Osteoblast (primary cell): Measurements from ENCODE around the gene CRYM. TPM values are rescaled to one million over a fixed set of nuclear protein-coding genes. Genes with fewer than 3 reads are reported as not detected.
"Not testable (repeated sequence)": the region's sequence is repeated elsewhere in the genome, so short reads cannot be mapped to it uniquely, and the experiment has no call there.

ENCODE experiments used
- DNase-seq: peaks from one replicate; pipeline ENCODE4 v3.0.0; 2011; ENCODE audit warnings: low spot score, mixed read lengths; ENCODE audit not compliant: insufficient read length; ENCODE audit errors: missing footprints
- H2AFZ ChIP-seq: 2 replicates; pipeline ENCODE4 v1.6.0; 2011; ENCODE audit warnings: mild to moderate bottlenecking, low read length
- H3K27ac ChIP-seq: 2 replicates; pipeline ENCODE4 v1.5.1; 2011; ENCODE audit warnings: mild to moderate bottlenecking, low read depth, low read length, moderate library complexity
- H3K27me3 ChIP-seq: 2 replicates; pipeline ENCODE4 v1.6.0; 2012; ENCODE audit warnings: mild to moderate bottlenecking, control low read depth, inconsistent platforms, low read length, moderate library complexity; ENCODE audit not compliant: insufficient read depth
- H3K36me3 ChIP-seq: 2 replicates; pipeline ENCODE4 v1.5.1; 2011; ENCODE audit warnings: mild to moderate bottlenecking, low read length, control low read depth, moderate library complexity; ENCODE audit not compliant: insufficient read depth
- H3K4me1 ChIP-seq: 2 replicates; pipeline ENCODE4 v1.5.1; 2011; ENCODE audit warnings: mild to moderate bottlenecking, low read length, control low read depth, moderate library complexity; ENCODE audit not compliant: insufficient read depth
- H3K4me2 ChIP-seq: 2 replicates; pipeline ENCODE4 v1.6.0; 2011; ENCODE audit warnings: mild to moderate bottlenecking, low read length; ENCODE audit not compliant: insufficient read depth
- H3K4me3 ChIP-seq: fragments of 200-600 bp; sonication (generic); 3 replicates; pipeline ENCODE4 v1.5.1; 2012; ENCODE audit warnings: mild to moderate bottlenecking, low read length, inconsistent platforms; ENCODE audit not compliant: insufficient read depth
- H3K79me2 ChIP-seq: 2 replicates; pipeline ENCODE4 v1.6.0; 2012; ENCODE audit warnings: mild to moderate bottlenecking, low read length, control low read depth, inconsistent platforms; ENCODE audit not compliant: insufficient read depth
- H3K9me3 ChIP-seq: 2 replicates; pipeline ENCODE4 v1.5.1; 2011; ENCODE audit warnings: low read depth, low read length, control low read depth
- H4K20me1 ChIP-seq: 2 replicates; pipeline ENCODE4 v1.6.0; 2012; ENCODE audit warnings: mild to moderate bottlenecking, low read length, control low read depth; ENCODE audit not compliant: insufficient read depth
- CTCF ChIP-seq: IDR thresholded peaks from 2 replicates; pipeline ENCODE4 v1.5.1; 2011; ENCODE audit warnings: mild to moderate bottlenecking, low read depth, low read length, moderate library complexity; ENCODE audit errors: extremely low read depth
- total RNA-seq: library from RNA; depleted of rRNA; stranded (reverse); fragments of >200 nt; gene quantifications from 2 replicates; pipeline ENCODE4 v1.2.3, GENCODE V29; 2012

CRYM gene
- 4.1 and 5.1 TPM in 2 replicates for total RNA-seq

GRCh38 chr16:21277927-21278706 is at the start of gene CRYM:
TSS of gene CRYM (minus strand) at chr16:21278290. CDS start at chr16:21278251, 39 bp downstream.
- Histone ChIP-seq H3K27me3 (peaks cover 74% of the 10 kb centered on the region), H3K4me3 (peak within 1 kb of the TSS; percentile 67), H3K36me3 (no peaks in the 10 kb centered on the region), H4K20me1 (no peaks in the 10 kb centered on the region), H3K4me2 (peak within 1 kb of the TSS; percentile 81), H2AFZ (peak within 1 kb of the TSS; percentile 93), H3K4me1 (peaks cover 4% of the 10 kb centered on the region), H3K27ac (no peak within 1 kb of the TSS), H3K9me3 (no peaks in the 10 kb centered on the region), H3K79me2 (no peaks in the 10 kb centered on the region)
- peak; percentile 45 for TF ChIP-seq CTCF
- peak; percentile 93 for DNase-seq

GRCh38 chr16:21327046-21327445 is 49.0 kb upstream of the CRYM start:
- Histone ChIP-seq H3K27me3 (no peaks in the 10 kb centered on the region), H3K4me3 (no peak overlapping the region), H4K20me1 (no peaks in the 10 kb centered on the region), H3K4me1 (no peaks in the 10 kb centered on the region), H3K36me3 (no peaks in the 10 kb centered on the region), H3K79me2 (no peaks in the 10 kb centered on the region), H3K4me2 (no peak overlapping the region), H2AFZ (no peak overlapping the region), H3K9me3 (no peaks in the 10 kb centered on the region), H3K27ac (no peak overlapping the region)
- TF ChIP-seq CTCF: no peak
- no peak for DNase-seq

DNA sequence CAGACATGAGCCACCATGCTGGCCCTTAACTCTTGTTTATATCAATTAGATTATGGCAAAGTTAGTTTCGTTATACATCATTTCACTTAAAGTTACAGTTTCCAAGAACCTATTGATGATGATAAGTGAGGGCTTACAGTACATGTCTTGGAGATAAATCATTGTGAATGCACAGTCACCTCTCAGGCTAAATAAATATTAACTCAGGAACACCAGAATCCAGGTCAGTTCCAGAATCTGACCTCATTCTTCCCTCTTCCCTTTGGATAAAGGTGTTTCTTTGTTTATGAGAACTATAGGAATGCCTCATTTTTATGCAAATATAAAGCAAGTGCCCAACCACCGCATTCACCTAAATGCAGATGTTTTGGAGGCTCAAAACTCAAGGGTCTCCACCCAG is 48.4 kb upstream of the CRYM start:
- no peak for TF ChIP-seq CTCF
- Histone ChIP-seq H2AFZ (no peak overlapping the region), H3K4me2 (no peak overlapping the region), H3K4me1 (no peaks in the 10 kb centered on the region), H3K9me3 (no peaks in the 10 kb centered on the region), H3K4me3 (no peak overlapping the region), H3K27me3 (no peaks in the 10 kb centered on the region), H3K27ac (no peak overlapping the region), H3K36me3 (no peaks in the 10 kb centered on the region), H4K20me1 (no peaks in the 10 kb centered on the region), H3K79me2 (no peaks in the 10 kb centered on the region)
- no peak for DNase-seq

DNA sequence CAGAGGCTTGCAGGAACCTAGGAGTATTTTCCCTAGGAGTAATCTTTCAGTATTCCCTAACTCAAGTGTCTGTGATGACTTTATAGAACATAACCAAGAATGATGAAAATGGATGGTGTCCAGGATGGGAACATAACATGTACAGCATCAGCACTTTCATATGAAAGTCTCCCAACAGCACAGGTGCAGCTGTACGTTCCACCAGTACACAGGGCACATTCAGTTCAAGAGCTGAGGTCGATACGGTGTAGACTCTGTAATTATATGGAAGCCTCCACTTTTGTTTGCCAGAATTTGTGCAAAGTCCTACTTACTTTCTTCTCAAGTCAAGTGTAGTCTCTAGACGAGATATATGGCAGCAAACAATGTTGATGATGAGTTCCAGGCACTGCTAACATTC is 46.2 kb upstream of the CRYM start:
- no peak overlapping the region for H2AFZ ChIP-seq
- no peaks in the 10 kb centered on the region for H3K79me2 ChIP-seq
- H3K4me2 ChIP-seq: no peak overlapping the region
- no peak for DNase-seq
- no peaks in the 10 kb centered on the region for H3K36me3 ChIP-seq
- no peaks in the 10 kb centered on the region for H3K27me3 ChIP-seq
- H3K4me1 ChIP-seq: no peaks in the 10 kb centered on the region
- H4K20me1 ChIP-seq: no peaks in the 10 kb centered on the region
- no peak overlapping the region for H3K4me3 ChIP-seq
- H3K27ac ChIP-seq: no peak overlapping the region
- H3K9me3 ChIP-seq: no peaks in the 10 kb centered on the region
- TF ChIP-seq CTCF: no peak

GRCh38 chr16:21322251-21322650 is 44.2 kb upstream of the CRYM start:
- not testable (repeated sequence) for H3K27ac ChIP-seq, H3K27me3 ChIP-seq, H3K36me3 ChIP-seq, H3K9me3 ChIP-seq, H2AFZ ChIP-seq, H3K4me2 ChIP-seq, DNase-seq, H3K79me2 ChIP-seq, H3K4me1 ChIP-seq, H3K4me3 ChIP-seq, H4K20me1 ChIP-seq
